Right cardiac atrium (tissue), 5 donors: ENCODE results near the gene TEF. TPM values are rescaled to one million over a fixed set of nuclear protein-coding genes. Genes with fewer than 3 reads are reported as not detected.
"Not testable (repeated sequence)": the region's sequence is repeated elsewhere in the genome, so short reads cannot be mapped to it uniquely, and the experiment has no call there.

Source experiments
- ATAC-seq, 2 donors: fragments of 200-7000 bp; cut with Tn5 transposase; one replicate each; pipeline versions ENCODE4 v1.8.0 to v1.9.1; 2020; ENCODE audit warnings: moderate library complexity in 2 of 2, mild to moderate bottlenecking in 1 of 2
- DNase-seq, 3 donors: peaks; one replicate each; pipeline ENCODE4 v3.0.0-alpha.2; 2020
- H3K27ac ChIP-seq: one replicate; pipeline ENCODE4 v1.5.1; 2013; ENCODE audit warnings: mild to moderate bottlenecking, low read length, control low read depth, moderate library complexity
- H3K27me3 ChIP-seq: one replicate; pipeline ENCODE4 v1.6.1; 2013; ENCODE audit not compliant: control insufficient read depth, insufficient read depth
- H3K4me1 ChIP-seq: one replicate; pipeline ENCODE4 v1.6.1; 2013; ENCODE audit warnings: low read length; ENCODE audit not compliant: control insufficient read depth, insufficient read depth
- H3K4me3 ChIP-seq: one replicate; pipeline ENCODE4 v1.5.1; 2013; ENCODE audit warnings: low read length, control low read depth
- H3K9me3 ChIP-seq: one replicate; pipeline ENCODE4 v1.6.1; 2013; ENCODE audit warnings: low read length; ENCODE audit not compliant: control insufficient read depth
- WGBS: extraction: QIAGEN DNeasy Blood & Tissue Kit; methylation state at CpG from one replicate; pipeline ENCODE4 v1.1.7; 2013; 5-methylcytosine and 5-hydroxymethylcytosine counted together
- intact Hi-C, 4 donors: fragments of 100-400 bp; cut with DNase I; formaldehyde crosslinking; loops; one replicate each; pipeline versions ENCODE4 v1.11.0 to v1.14.0; 2022 to 2023
- polyA plus RNA-seq: library from polyadenylated mRNA; stranded (reverse); fragments of 200-250 nt; gene quantifications from one replicate; pipeline ENCODE4 v1.2.3, GENCODE V29; 2013
- total RNA-seq, 4 donors: library from RNA; stranded (reverse); fragmentation: NEBNext Ultra II Directional; extraction: Animal tissue kit (Norgen Biotek cat#: 25700); gene quantifications; one replicate each; pipeline ENCODE4 v1.2.1, GENCODE V29; 2021
- donor health status: healthy with polysubstance abuse.
- donor health status: DM: no; HTN: yes; CAD: no.
- donor health status: DM: no; HTN: no; CAD: no.
- donor health status: DM: no; HTN: yes; CAD: no; lungs with severe emphysema.
- donor health status: DM: yes; HTN: yes; CAD: no.

The TEF gene
- total and polyA plus RNA-seq, 5 donors = 12.4 to 27.5 (median 22.1) TPM

DNA sequence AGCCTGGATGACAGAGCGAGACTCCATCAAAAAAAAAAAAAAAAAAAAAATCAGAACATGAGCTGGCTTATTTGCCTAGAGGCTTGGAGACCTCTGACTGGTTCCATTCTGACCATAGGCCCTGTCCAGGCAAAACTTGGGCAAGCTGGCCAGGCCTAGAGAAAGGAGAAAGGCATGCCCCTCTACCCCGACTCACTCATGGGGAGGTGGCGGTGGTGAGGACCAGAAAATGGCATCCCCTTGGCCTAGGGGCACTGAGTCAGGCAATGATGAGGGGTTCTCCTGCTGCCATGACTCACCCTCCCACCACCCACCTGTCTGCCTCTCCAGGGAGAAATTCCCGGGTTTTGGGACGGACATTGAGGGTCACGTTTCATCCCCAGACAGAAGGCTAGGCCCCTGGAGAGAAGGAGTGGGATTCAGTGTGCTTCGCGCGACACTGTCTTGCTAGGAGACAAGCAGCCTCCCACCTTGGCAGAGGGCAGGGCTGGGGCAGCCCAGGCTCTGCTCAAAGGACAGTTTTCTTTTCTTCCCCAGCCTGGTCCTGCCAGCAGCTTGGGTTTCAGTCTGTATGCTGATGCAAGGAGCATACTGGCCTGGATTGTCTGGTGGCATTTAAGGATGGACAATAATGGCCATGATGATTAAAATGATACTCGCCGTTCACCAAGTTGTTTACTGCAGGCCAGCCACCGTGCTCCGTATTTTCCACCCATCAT lies 47.6 kb downstream of the TEF start:
- Histone ChIP-seq H3K4me3 (no peak overlapping the region), H3K4me1 (peaks cover 7% of the 10 kb centered on the region), H3K27ac (no peak overlapping the region), H3K27me3 (no peaks in the 10 kb centered on the region), H3K9me3 (no peaks in the 10 kb centered on the region)
- intact Hi-C loops = no loop called here
- peak in 1 of 3 donors; percentile 37 for DNase-seq
- ATAC-seq = peak in 1 of 2 donors; percentile 25
- WGBS = 84% methylated on average over 13 of the region's 13 CpGs

DNA sequence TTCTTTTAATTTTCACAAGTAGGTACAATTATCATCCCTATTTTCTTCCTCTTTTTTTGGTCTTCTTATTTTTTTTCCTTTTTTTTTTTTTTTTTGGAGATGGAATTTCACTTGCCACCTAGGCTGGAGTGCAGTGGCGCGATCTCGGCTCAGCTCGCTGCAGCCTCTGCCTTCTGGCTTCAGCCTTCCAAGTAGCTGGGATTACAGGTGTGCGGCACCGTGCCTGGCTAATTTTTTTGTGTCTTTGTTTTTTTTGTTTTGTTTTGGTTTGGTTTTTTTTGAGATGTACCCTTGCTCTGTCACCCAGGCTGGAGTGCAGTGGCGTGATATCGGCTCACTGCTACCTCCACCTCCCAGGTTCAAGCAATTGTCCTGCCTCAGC lies 48.2 kb downstream of the TEF start:
- no peaks in the 10 kb centered on the region for H3K27me3 ChIP-seq
- whole genome bisulfite sequencing = 98% methylated on average over 8 of the region's 8 CpGs
- no peak overlapping the region for H3K4me3 ChIP-seq
- no peak overlapping the region for H3K27ac ChIP-seq
- H3K9me3 ChIP-seq = no peaks in the 10 kb centered on the region
- intact Hi-C loops = no loop called here
- ATAC-seq (no peak), DNase-seq (no peak)
- peaks cover 10% of the 10 kb centered on the region for H3K4me1 ChIP-seq

DNA sequence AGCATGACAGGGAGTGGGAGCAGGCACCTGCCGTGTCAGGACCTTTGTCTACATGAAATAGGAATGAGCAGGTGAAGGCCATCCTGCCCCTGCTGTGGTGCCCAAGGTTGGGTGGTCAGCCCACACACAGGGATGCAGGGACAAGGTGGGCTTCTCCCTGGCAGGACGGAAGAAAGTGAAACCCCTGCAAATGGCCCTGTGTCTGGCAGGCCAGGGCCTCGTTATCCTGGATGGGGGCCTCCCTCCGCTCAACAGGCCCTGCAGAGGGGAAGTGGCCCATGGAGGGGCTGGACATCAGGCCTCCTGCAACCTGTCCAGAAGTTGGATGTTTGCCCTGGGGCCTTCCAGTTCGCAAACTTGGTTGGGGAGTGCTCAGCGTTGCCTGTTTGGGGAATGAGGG lies 49.9 kb downstream of the TEF start:
- H3K9me3 ChIP-seq = no peaks in the 10 kb centered on the region
- DNase-seq (no peak), ATAC-seq (peak in 1 of 2 donors; percentile 5)
- intact Hi-C loops = no loop called here
- H3K27ac ChIP-seq = no peak overlapping the region
- no peaks in the 10 kb centered on the region for H3K27me3 ChIP-seq
- peaks cover 14% of the 10 kb centered on the region for H3K4me1 ChIP-seq
- H3K4me3 ChIP-seq = no peak overlapping the region
- 82% methylated on average over 6 of the region's 6 CpGs for WGBS

DNA sequence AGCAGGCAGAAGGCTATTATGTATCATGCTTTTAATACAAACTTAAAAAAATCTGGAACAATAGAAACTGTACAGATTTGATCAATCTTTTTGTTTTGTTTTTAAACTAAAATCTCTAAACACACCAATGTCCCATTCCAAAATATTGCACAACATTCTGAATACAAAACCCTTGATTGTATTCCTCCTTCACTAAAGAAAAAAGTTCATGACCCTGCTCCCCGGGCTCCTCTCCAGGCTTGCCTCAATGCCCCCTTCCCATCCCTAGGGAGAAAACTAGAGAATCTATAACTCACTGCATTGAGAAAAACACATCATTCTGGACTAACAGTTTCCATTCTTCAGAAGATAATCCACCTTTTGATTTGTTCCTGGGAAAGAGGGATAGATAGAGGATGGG lies 51.7 kb downstream of the TEF start:
- intact Hi-C loops, H3K27me3 ChIP-seq, H3K9me3 ChIP-seq, H3K27ac ChIP-seq, H3K4me3 ChIP-seq, ATAC-seq: not testable (repeated sequence)
- H3K4me1 ChIP-seq = peaks cover 14% of the 10 kb centered on the region
- DNase-seq = peak in 2 of 3 donors; percentile 57 to 81
- 54% methylated on average over 1 of the region's 1 CpG for WGBS

DNA sequence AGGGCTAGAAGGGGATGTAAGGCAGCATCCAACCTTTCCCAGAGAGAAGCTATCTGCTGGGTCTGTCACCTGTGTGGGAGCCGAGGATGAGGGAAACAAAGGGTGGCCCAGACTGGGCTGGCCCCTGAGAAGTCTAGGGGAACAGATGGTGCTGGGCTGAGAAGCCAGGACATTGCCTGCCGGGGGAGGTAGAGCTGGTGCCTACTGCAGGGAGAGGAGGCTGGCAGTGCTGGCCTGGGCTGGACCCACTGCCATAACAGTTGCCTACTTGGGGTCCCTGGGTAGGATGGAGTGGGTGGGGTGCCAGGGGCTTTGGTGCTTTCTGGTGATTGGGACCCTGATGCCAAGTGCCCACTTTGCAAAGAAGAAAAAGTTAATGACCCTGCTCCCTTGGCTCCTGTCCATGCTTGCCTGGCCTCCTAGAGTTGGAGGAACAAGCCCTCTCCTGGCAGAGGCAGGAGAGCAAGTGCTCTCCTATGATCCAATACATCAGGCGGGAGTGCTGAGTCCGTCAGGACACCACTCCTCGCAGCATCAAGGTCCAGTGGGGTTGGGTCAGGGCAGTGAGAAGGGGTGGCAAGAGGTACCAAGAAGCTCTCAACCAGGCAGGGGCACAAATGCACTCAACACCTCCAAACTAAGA lies 52.7 kb downstream of the TEF start:
- H3K4me3 ChIP-seq, intact Hi-C loops, H3K9me3 ChIP-seq, H3K27me3 ChIP-seq, H3K27ac ChIP-seq: not testable (repeated sequence)
- 72% methylated on average over 5 of the region's 5 CpGs for WGBS
- DNase-seq (peak in 2 of 3 donors; percentile 49 to 56), ATAC-seq (peak; percentile 3 to 10)
- H3K4me1 ChIP-seq = peaks cover 20% of the 10 kb centered on the region

DNA sequence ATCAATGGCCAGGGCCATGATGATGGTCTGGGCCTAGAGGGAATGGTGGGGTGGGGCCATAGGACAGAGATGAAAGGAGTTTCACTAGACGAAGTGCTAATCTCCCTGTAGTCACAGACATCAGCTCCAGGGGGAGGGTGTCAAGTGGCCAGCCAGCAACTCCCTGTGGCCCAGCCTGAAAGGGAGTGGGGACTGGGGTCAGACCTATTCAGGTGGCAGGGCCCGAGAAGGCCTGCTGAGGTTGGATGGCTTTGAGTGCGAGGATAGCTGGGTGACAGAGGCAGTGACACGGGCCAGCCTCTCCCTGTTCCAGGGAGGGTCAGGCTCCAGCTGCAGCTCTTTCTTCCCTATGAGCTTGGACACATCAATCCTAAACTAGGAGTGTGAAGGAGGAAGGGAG lies 53.8 kb downstream of the TEF start:
- no peaks in the 10 kb centered on the region for H3K9me3 ChIP-seq
- WGBS = 66% methylated on average over 4 of the region's 4 CpGs
- no peak for ATAC-seq
- H3K27me3 ChIP-seq = no peaks in the 10 kb centered on the region
- no peak overlapping the region for H3K4me3 ChIP-seq
- peaks cover 23% of the 10 kb centered on the region for H3K4me1 ChIP-seq
- intact Hi-C loops = no loop called here
- DNase-seq = peak in 1 of 3 donors; percentile 31
- peak overlapping the region; percentile 11 for H3K27ac ChIP-seq

DNA sequence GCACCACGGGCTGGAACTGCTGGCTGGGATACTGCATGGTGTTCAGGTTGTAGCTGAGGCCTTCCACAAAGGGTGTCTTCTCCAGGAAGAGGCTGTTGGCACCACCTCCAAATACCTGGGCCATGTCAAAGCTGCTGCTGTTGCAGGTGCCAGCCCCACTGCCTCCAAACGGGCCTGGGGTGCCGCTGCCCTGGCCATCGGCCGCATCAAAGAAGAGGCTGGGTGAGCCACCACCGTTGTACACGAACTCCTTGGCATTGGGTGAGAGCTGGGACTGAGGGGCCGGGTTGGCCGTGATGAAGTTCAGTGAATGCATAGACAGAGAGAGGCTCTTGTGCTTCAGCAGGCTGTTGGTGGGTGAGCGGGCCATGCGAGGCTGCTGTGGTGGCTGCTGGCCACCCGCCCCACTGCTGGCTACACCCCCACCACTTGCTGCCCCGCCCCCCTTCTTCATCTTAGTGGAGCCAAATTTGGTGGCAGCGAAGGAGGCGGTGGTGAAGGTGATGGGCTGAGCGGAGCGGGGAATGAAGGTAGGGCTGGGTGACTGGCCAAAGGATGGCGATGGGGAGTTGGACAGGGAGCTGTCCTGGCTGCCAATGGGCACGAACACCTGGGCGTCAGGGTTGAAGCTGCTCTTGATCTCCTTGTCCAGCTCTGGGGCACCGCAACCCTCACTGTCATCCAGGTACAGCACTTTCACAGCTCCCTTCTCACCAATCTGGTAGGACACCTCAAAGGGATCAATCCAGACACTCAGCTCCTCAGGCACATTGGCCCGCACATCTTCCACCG lies 54.8 kb downstream of the TEF start:
- H3K27ac ChIP-seq = no peak overlapping the region
- no peaks in the 10 kb centered on the region for H3K27me3 ChIP-seq
- ATAC-seq = peak in 1 of 2 donors; percentile 5
- H3K4me3 ChIP-seq = no peak overlapping the region
- 79% methylated on average over 23 of the region's 23 CpGs for WGBS
- no peaks in the 10 kb centered on the region for H3K9me3 ChIP-seq
- intact Hi-C loops = no loop called here
- peak in 1 of 3 donors; percentile 59 for DNase-seq
- peaks cover 23% of the 10 kb centered on the region for H3K4me1 ChIP-seq

DNA sequence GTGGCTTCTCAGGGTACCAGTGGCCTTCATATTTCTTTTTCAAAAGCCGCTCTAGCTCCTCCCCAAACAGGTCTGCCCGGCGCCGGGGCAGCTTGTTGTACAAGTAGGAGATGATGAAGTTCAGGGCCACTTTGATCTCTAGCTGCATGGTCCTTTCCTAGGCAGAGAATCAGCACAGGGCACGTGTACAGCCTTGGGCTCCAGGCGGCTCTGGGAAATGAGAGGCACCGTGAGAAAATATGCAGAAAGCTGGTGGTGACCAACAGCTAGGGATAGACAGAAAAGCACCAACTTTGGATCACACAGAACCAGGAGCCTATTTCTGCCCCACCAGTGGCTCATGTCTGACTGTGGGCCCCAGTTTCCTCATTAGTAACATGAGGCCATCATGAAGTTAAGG lies 55.5 kb downstream of the TEF start:
- Histone ChIP-seq H3K4me3 (no peak overlapping the region), H3K27me3 (no peaks in the 10 kb centered on the region), H3K27ac (no peak overlapping the region), H3K9me3 (no peaks in the 10 kb centered on the region), H3K4me1 (peaks cover 23% of the 10 kb centered on the region)
- DNase-seq (no peak), ATAC-seq (no peak)
- intact Hi-C loops = no loop called here
- WGBS = 86% methylated on average over 7 of the region's 7 CpGs

DNA sequence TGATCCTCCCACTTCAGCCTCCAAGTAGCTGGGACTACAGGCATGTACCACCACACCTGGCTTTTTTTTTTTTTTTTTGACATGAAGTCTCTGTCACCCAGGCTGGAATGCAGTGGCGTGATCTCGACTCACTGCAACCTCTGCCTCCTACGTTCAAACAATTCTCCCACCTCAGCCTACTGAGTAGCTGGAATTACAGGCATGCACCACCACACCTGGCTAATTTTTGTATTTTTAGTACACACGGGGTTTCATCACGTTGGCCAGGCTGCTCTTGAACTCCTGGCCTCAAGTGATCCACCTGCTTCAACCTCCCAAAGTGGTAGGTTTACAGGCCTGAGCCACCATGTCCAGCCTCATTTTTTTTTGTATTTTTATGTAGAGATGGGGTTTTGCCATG lies 58.8 kb downstream of the TEF start:
- H3K4me3 ChIP-seq, H3K27me3 ChIP-seq, H3K9me3 ChIP-seq, ATAC-seq, DNase-seq, intact Hi-C loops: not testable (repeated sequence)
- 60% methylated on average over 5 of the region's 5 CpGs for WGBS
- Histone ChIP-seq H3K4me1 (peaks cover 12% of the 10 kb centered on the region), H3K27ac (peak overlapping the region; percentile 24)

DNA sequence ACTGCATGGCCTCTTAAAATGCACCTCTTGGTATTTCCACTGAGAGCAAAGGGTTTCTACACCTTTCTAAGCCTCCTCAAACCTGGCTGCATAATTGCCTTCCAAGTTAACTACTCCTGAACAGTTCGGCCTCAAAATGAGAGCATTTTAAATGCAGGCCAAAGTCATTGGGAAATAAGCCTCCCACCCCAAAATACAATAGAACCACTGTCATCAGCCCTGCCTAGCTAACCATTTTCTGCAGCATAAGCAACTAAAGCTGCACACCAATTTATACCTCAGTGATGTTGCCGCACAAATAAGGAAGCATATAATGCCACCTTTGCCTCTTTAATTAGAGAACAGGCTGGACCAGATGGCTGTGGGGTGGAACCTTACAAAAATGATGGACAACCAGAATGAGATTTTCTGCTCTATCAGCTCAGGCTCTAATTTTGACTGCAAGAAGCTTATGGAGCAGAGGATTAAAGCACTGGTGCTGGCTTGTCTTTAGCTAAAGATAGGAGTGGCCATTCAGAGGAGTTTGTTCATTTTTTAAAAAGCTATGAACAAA lies 60.6 kb downstream of the TEF start:
- WGBS = 59% methylated on average over 2 of the region's 2 CpGs
- Histone ChIP-seq H3K4me3 (no peak overlapping the region), H3K9me3 (no peaks in the 10 kb centered on the region), H3K27ac (no peak overlapping the region), H3K4me1 (peaks cover 9% of the 10 kb centered on the region), H3K27me3 (no peaks in the 10 kb centered on the region)
- intact Hi-C loops = no loop called here
- ATAC-seq = no peak
- DNase-seq = no peak
